Measurements from ENCODE around the gene CMSS1.

The CMSS1 gene

DNA sequence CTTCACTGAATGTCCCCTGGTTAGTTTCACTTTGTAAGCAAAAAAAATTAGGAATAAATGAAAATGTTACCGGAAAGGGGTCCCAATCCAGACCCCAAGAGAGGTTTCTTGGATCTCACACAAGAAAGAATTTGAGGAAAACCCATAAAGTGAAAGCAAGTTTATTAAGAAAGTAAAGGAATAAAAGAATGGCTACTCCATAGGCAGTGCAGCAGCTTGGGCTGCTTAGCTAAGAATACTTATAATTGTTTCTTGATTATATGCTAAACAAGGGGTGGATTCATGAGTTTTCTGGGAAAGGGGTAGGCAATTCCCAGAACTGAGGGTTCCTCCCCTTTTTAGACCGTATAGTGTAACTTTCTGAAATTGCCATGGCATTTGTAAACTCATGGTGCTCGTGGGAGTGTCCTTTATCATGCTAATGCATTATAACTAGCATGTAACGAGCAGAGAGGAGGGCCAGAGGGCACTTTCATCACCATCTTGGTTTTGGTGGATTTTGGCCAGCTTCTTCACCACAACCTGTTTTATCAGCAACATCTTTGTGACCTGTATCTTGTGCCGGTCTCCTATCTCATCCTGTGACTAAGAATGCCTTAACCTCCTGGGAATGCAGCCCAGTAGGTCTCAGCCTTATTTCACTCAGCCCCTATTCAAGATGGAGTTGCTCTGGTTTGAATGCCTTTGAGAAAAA is 41.0 kb upstream of the CMSS1 start:
- H3K36me3 ChIP-seq (ENCODE audit: insufficient read depth, low read length) = no peaks in the 10 kb centered on the region
- H3K27me3 ChIP-seq (ENCODE audit: insufficient read depth, low read length) = no peaks in the 10 kb centered on the region
- H2AFZ ChIP-seq (ENCODE audit: low read length) = no peak overlapping the region
- H3K4me1 ChIP-seq (ENCODE audit: insufficient read depth, low read length, severe bottlenecking) = no peaks in the 10 kb centered on the region
- no peaks in the 10 kb centered on the region for H3K9me3 ChIP-seq (ENCODE audit: low read length)
- no peak overlapping the region for H3K27ac ChIP-seq (ENCODE audit: low read depth, low read length, poor library complexity, severe bottlenecking)
- TF ChIP-seq CTCF (IDR thresholded peaks at IDR 0.05; ENCODE audit: low read length) (no peak), EZH2 (IDR thresholded peaks at IDR 0.05; ENCODE audit: borderline replicate concordance, low read length) (no peak)
- H3K9ac ChIP-seq (ENCODE audit: low read length) = no peak overlapping the region
- H3K9me2 ChIP-seq (ENCODE audit: low read depth, low read length) = no peaks in the 10 kb centered on the region
- H3K4me2 ChIP-seq (ENCODE audit: low read length) = no peak overlapping the region
- H3K79me2 ChIP-seq (ENCODE audit: insufficient read depth, low read length) = no peaks in the 10 kb centered on the region
- H3K4me3 ChIP-seq (ENCODE audit: low read depth, low read length, poor library complexity, severe bottlenecking) = no peak overlapping the region
- no peaks in the 10 kb centered on the region for H4K20me1 ChIP-seq (ENCODE audit: insufficient read depth, low read length)
- H3F3A ChIP-seq (ENCODE audit: insufficient read depth, low read length) = no peaks in the 10 kb centered on the region

DNA sequence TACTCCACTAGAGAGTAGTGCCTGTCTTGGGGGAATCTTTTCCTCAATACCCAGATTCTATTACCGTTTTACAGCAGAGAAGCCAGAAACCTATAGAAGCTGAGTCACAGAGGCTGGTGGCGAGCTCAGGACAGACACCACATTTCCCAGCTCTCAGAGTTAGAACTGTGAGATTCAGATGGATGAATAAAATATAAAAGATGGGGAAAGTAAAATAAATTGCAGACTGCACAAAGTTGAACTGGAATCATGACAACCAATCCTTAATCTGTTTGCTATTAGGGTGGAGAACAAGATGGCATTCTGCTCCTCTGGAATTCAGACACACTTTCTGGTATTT is 40.5 kb upstream of the CMSS1 start:
- Histone ChIP-seq H3F3A (ENCODE audit: insufficient read depth, low read length) (no peaks in the 10 kb centered on the region), H3K4me2 (ENCODE audit: low read length) (no peak overlapping the region), H3K27ac (ENCODE audit: low read depth, low read length, poor library complexity, severe bottlenecking) (no peak overlapping the region), H3K4me3 (ENCODE audit: low read depth, low read length, poor library complexity, severe bottlenecking) (no peak overlapping the region), H3K9me3 (ENCODE audit: low read length) (no peaks in the 10 kb centered on the region), H3K4me1 (ENCODE audit: insufficient read depth, low read length, severe bottlenecking) (no peaks in the 10 kb centered on the region), H2AFZ (ENCODE audit: low read length) (no peak overlapping the region), H4K20me1 (ENCODE audit: insufficient read depth, low read length) (no peaks in the 10 kb centered on the region), H3K79me2 (ENCODE audit: insufficient read depth, low read length) (no peaks in the 10 kb centered on the region), H3K36me3 (ENCODE audit: insufficient read depth, low read length) (no peaks in the 10 kb centered on the region), H3K9ac (ENCODE audit: low read length) (no peak overlapping the region), H3K9me2 (ENCODE audit: low read depth, low read length) (no peaks in the 10 kb centered on the region), H3K27me3 (ENCODE audit: insufficient read depth, low read length) (no peaks in the 10 kb centered on the region)
- TF ChIP-seq EZH2 (IDR thresholded peaks at IDR 0.05; ENCODE audit: borderline replicate concordance, low read length) (no peak), CTCF (IDR thresholded peaks at IDR 0.05; ENCODE audit: low read length) (no peak)

- no peak overlapping the region for H3K4me2 ChIP-seq (ENCODE audit: low read length)
- H3K27ac ChIP-seq (ENCODE audit: low read depth, low read length, poor library complexity, severe bottlenecking) = no peak overlapping the region
- H3K4me1 ChIP-seq (ENCODE audit: insufficient read depth, low read length, severe bottlenecking) = no peaks in the 10 kb centered on the region
- no peak overlapping the region for H3K9ac ChIP-seq (ENCODE audit: low read length)
- H3K27me3 ChIP-seq (ENCODE audit: insufficient read depth, low read length) = no peaks in the 10 kb centered on the region
- no peaks in the 10 kb centered on the region for H4K20me1 ChIP-seq (ENCODE audit: insufficient read depth, low read length)
- H3K36me3 ChIP-seq (ENCODE audit: insufficient read depth, low read length) = no peaks in the 10 kb centered on the region
- no peak overlapping the region for H2AFZ ChIP-seq (ENCODE audit: low read length)
- H3K9me3 ChIP-seq (ENCODE audit: low read length) = no peaks in the 10 kb centered on the region
- H3F3A ChIP-seq (ENCODE audit: insufficient read depth, low read length) = no peaks in the 10 kb centered on the region
- TF ChIP-seq EZH2 (IDR thresholded peaks at IDR 0.05; ENCODE audit: borderline replicate concordance, low read length) = no peak
- no peak for TF ChIP-seq CTCF (IDR thresholded peaks at IDR 0.05; ENCODE audit: low read length)
- H3K9me2 ChIP-seq (ENCODE audit: low read depth, low read length) = no peaks in the 10 kb centered on the region
- H3K4me3 ChIP-seq (ENCODE audit: low read depth, low read length, poor library complexity, severe bottlenecking) = no peak overlapping the region
- no peaks in the 10 kb centered on the region for H3K79me2 ChIP-seq (ENCODE audit: insufficient read depth, low read length)
Measured at GRCh38 chr3:99777708-99778107, 40.0 kb upstream of the CMSS1 start.

Data from OCI-LY1 (cell line).